ENCODE measurements around the gene VPREB1. TPM values are rescaled to one million over a fixed set of nuclear protein-coding genes. Genes with fewer than 3 reads are reported as not detected.
"Not testable (repeated sequence)": the region's sequence is repeated elsewhere in the genome, so short reads cannot be mapped to it uniquely, and the experiment has no call there.

Gene VPREB1
- total RNA-seq, 1 donor from 2014 or later = not detected

- not testable (repeated sequence) for H3F3A ChIP-seq (ENCODE audit: low read depth); H3K27me3 ChIP-seq; DNase-seq (ENCODE audit: low spot score); H3K4me2 ChIP-seq; H3K9me3 Mint-ChIP-seq; H2AFZ ChIP-seq (replicated peaks); H3K4me3 ChIP-seq; H3K9me3 ChIP-seq (ENCODE audit: low read depth); H3K36me3 Mint-ChIP-seq; H3K9ac ChIP-seq; H3K4me1 ChIP-seq; H4K20me1 ChIP-seq (ENCODE audit: low read depth); H3K27ac Mint-ChIP-seq; H3K4me3 Mint-ChIP-seq; H3K27ac ChIP-seq; H3K36me3 ChIP-seq; H3K4me1 Mint-ChIP-seq; H3K27me3 Mint-ChIP-seq (ENCODE audit: insufficient read depth, low read depth); H3K79me2 ChIP-seq (ENCODE audit: low read depth)
Observed at GRCh38 chr22:22284962-22285756, 40.6 kb downstream of the VPREB1 start.

- DNase-seq (ENCODE audit: low spot score); H3K4me2 ChIP-seq; H3K9ac ChIP-seq; H3K4me3 Mint-ChIP-seq; H3K4me3 ChIP-seq; H4K20me1 ChIP-seq (ENCODE audit: low read depth); H3K4me1 Mint-ChIP-seq; H3K9me3 ChIP-seq (ENCODE audit: low read depth); H3K4me1 ChIP-seq; H3K79me2 ChIP-seq (ENCODE audit: low read depth); H2AFZ ChIP-seq (replicated peaks); H3K27ac ChIP-seq; H3K36me3 Mint-ChIP-seq; H3K27me3 ChIP-seq; H3K36me3 ChIP-seq; H3K9me3 Mint-ChIP-seq; H3K27ac Mint-ChIP-seq; H3F3A ChIP-seq (ENCODE audit: low read depth); H3K27me3 Mint-ChIP-seq (ENCODE audit: insufficient read depth, low read depth): not testable (repeated sequence)
Observed at GRCh38 chr22:22286390-22287105, 42.0 kb downstream of the VPREB1 start.

- H3F3A ChIP-seq (ENCODE audit: low read depth); H3K4me1 Mint-ChIP-seq; H3K27ac ChIP-seq; H3K4me3 ChIP-seq; H3K79me2 ChIP-seq (ENCODE audit: low read depth); H3K4me1 ChIP-seq; H3K36me3 ChIP-seq; DNase-seq (ENCODE audit: low spot score); H4K20me1 ChIP-seq (ENCODE audit: low read depth); H3K4me2 ChIP-seq; H3K27me3 ChIP-seq; H2AFZ ChIP-seq (replicated peaks); H3K9me3 Mint-ChIP-seq; H3K36me3 Mint-ChIP-seq; H3K9ac ChIP-seq; H3K27ac Mint-ChIP-seq; H3K4me3 Mint-ChIP-seq; H3K27me3 Mint-ChIP-seq (ENCODE audit: insufficient read depth, low read depth); H3K9me3 ChIP-seq (ENCODE audit: low read depth): not testable (repeated sequence)
Observed at GRCh38 chr22:22287106-22287626, 42.6 kb downstream of the VPREB1 start.

DNA sequence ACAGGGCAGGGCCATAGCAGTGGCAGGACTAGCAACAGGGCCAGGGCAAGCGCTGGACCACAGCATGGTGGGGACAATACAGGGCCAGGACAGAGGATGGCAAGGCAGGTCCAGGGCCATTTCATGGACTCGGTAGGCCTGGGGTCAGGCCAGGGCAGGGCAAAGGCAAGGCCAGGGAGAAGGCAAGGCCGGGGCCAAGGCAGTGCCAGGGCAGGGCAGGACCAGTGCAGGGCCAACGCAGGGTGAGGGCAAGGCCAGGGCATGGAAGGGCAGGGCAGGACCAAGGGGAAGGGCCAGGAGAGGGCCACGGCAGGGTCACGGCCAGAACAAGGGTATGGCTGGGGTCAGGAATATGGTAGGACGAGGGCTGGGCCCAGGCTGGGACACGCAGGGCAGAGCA is 45.1 kb downstream of the VPREB1 start:
- H3K27me3 Mint-ChIP-seq (ENCODE audit: insufficient read depth, low read depth); H3K27me3 ChIP-seq; H3F3A ChIP-seq (ENCODE audit: low read depth); H3K9me3 ChIP-seq (ENCODE audit: low read depth); H3K4me3 Mint-ChIP-seq; H3K9ac ChIP-seq; H3K27ac ChIP-seq; H3K36me3 ChIP-seq; H3K4me3 ChIP-seq; H3K9me3 Mint-ChIP-seq; H3K27ac Mint-ChIP-seq; DNase-seq (ENCODE audit: low spot score); H3K36me3 Mint-ChIP-seq; H2AFZ ChIP-seq (replicated peaks); H3K79me2 ChIP-seq (ENCODE audit: low read depth); H3K4me2 ChIP-seq; H3K4me1 ChIP-seq; H3K4me1 Mint-ChIP-seq; H4K20me1 ChIP-seq (ENCODE audit: low read depth): not testable (repeated sequence)

GRCh38 chr22:22291129-22291806 is 46.7 kb downstream of the VPREB1 start:
- H3K27me3 Mint-ChIP-seq (ENCODE audit: insufficient read depth, low read depth) = not testable (repeated sequence)

DNA sequence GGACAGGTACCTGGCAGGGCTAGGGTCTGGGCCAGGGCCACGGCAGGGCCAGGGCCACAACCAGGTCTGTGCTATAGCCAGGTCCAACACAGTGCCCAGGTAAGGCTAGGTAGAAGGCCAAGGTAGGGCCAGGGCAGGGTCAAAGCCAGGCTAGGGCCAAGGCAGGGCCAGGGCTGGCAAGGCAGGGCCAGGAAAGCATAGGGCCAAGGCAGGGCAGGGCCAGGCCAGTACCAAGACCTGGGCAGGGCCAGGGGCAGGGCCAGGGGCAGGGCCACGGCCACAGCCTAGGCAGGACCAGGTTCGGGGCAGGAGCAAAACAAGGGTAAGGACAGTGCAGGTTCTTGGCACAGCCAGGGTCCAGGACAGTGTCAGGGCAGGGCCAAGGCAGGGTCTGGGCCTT is 48.1 kb downstream of the VPREB1 start:
- H3K9me3 Mint-ChIP-seq; H3K27me3 ChIP-seq; H2AFZ ChIP-seq (replicated peaks); H3K36me3 ChIP-seq; H3K36me3 Mint-ChIP-seq; H3K4me3 Mint-ChIP-seq; H3K4me1 Mint-ChIP-seq; H3K27ac Mint-ChIP-seq; H3K9me3 ChIP-seq (ENCODE audit: low read depth); H3K79me2 ChIP-seq (ENCODE audit: low read depth); H3K4me1 ChIP-seq; H3K4me2 ChIP-seq; H3K4me3 ChIP-seq; H3K27me3 Mint-ChIP-seq (ENCODE audit: insufficient read depth, low read depth); H3K27ac ChIP-seq; H3F3A ChIP-seq (ENCODE audit: low read depth); H3K9ac ChIP-seq; DNase-seq (ENCODE audit: low spot score): not testable (repeated sequence)
- H4K20me1 ChIP-seq (ENCODE audit: low read depth) = peaks cover 13% of the 10 kb centered on the region

More at GRCh38 chr22:22291129-22291806, 46.7 kb downstream of the VPREB1 start:
- not testable (repeated sequence) for H3K27ac Mint-ChIP-seq; H3K4me1 ChIP-seq; H3K27me3 ChIP-seq; H2AFZ ChIP-seq (replicated peaks); H3K4me3 Mint-ChIP-seq; DNase-seq (ENCODE audit: low spot score); H4K20me1 ChIP-seq (ENCODE audit: low read depth); H3K4me1 Mint-ChIP-seq; H3F3A ChIP-seq (ENCODE audit: low read depth); H3K36me3 ChIP-seq; H3K4me2 ChIP-seq; H3K79me2 ChIP-seq (ENCODE audit: low read depth); H3K9me3 ChIP-seq (ENCODE audit: low read depth); H3K9me3 Mint-ChIP-seq; H3K4me3 ChIP-seq; H3K36me3 Mint-ChIP-seq; H3K9ac ChIP-seq; H3K27ac ChIP-seq

DNA sequence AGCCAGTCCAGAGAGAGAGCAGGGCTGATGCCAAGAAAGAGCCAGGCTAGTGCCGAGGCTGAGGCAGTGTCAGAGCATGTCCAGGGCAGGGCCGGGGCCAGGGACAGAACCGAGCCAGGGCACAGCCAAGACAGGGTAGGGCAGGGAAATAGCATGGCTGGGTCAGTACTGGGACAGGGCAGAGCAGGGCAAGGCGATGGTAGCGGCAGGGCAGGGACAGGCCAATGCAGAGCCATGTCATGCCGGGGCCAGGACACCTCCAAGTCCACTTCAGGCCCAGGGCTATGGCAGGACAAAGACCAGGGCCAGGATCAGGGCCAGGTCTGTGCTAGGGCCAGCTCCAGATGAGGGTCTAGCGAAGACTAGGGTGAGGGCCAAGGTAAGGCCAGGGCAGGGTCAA is 48.9 kb downstream of the VPREB1 start:
- H3K36me3 ChIP-seq = not testable (repeated sequence)

More for the DNA sequence above, 48.9 kb downstream of the VPREB1 start:
- not testable (repeated sequence) for H3K27me3 ChIP-seq; H3K27ac Mint-ChIP-seq; H3K4me3 ChIP-seq; H3K4me3 Mint-ChIP-seq; H3K4me1 Mint-ChIP-seq; H3K27me3 Mint-ChIP-seq (ENCODE audit: insufficient read depth, low read depth); H3K9me3 Mint-ChIP-seq; H3K4me2 ChIP-seq; DNase-seq (ENCODE audit: low spot score); H3K4me1 ChIP-seq; H3K9ac ChIP-seq; H3K9me3 ChIP-seq (ENCODE audit: low read depth); H3K36me3 Mint-ChIP-seq; H2AFZ ChIP-seq (replicated peaks); H3K27ac ChIP-seq; H3F3A ChIP-seq (ENCODE audit: low read depth)
- Histone ChIP-seq H3K79me2 (ENCODE audit: low read depth) (peaks cover 11% of the 10 kb centered on the region), H4K20me1 (ENCODE audit: low read depth) (peaks cover 13% of the 10 kb centered on the region)

Measured in neural progenitor cell (in vitro differentiated cells).